ENCODE results near the gene STIM2.
"Not testable (repeated sequence)": the region's sequence is repeated elsewhere in the genome, so short reads cannot be mapped to it uniquely, and the experiment has no call there.

STIM2 gene

GRCh38 chr4:27035127-27035526 lies 174.5 kb downstream of the STIM2 start:
- not testable (repeated sequence) for H3K4me1 ChIP-seq (ENCODE audit: control insufficient read depth, insufficient read depth, low read length); H3K4me3 ChIP-seq (ENCODE audit: low read depth, low read length); H3K27me3 ChIP-seq (ENCODE audit: control insufficient read depth, insufficient read depth, low read length); H3K9ac ChIP-seq (ENCODE audit: low read depth, low read length); H3K9me3 ChIP-seq (ENCODE audit: control insufficient read depth, insufficient read depth, low read length); H3K36me3 ChIP-seq (ENCODE audit: control insufficient read depth, insufficient read depth, low read length)

- no peaks in the 10 kb centered on the region for H3K4me1 ChIP-seq (ENCODE audit: control insufficient read depth, insufficient read depth, low read length)
- H3K4me3 ChIP-seq (ENCODE audit: low read depth, low read length), result no peak overlapping the region
- no peak overlapping the region for H3K9ac ChIP-seq (ENCODE audit: low read depth, low read length)
- H3K27me3 ChIP-seq (ENCODE audit: control insufficient read depth, insufficient read depth, low read length), result no peaks in the 10 kb centered on the region
- no peaks in the 10 kb centered on the region for H3K9me3 ChIP-seq (ENCODE audit: control insufficient read depth, insufficient read depth, low read length)
- no peaks in the 10 kb centered on the region for H3K36me3 ChIP-seq (ENCODE audit: control insufficient read depth, insufficient read depth, low read length)
Observed at GRCh38 chr4:27040356-27040755, 179.7 kb downstream of the STIM2 start.

- no peaks in the 10 kb centered on the region for H3K36me3 ChIP-seq (ENCODE audit: control insufficient read depth, insufficient read depth, low read length)
- H3K4me3 ChIP-seq (ENCODE audit: low read depth, low read length), result no peak overlapping the region
- H3K27me3 ChIP-seq (ENCODE audit: control insufficient read depth, insufficient read depth, low read length), result no peaks in the 10 kb centered on the region
- no peaks in the 10 kb centered on the region for H3K9me3 ChIP-seq (ENCODE audit: control insufficient read depth, insufficient read depth, low read length)
- no peaks in the 10 kb centered on the region for H3K4me1 ChIP-seq (ENCODE audit: control insufficient read depth, insufficient read depth, low read length)
- no peak overlapping the region for H3K9ac ChIP-seq (ENCODE audit: low read depth, low read length)
Observed at GRCh38 chr4:27042411-27042810, 181.8 kb downstream of the STIM2 start.

GRCh38 chr4:27043200-27043599 lies 182.6 kb downstream of the STIM2 start:
- H3K4me1 ChIP-seq (ENCODE audit: control insufficient read depth, insufficient read depth, low read length), result no peaks in the 10 kb centered on the region
- no peaks in the 10 kb centered on the region for H3K9me3 ChIP-seq (ENCODE audit: control insufficient read depth, insufficient read depth, low read length)
- no peak overlapping the region for H3K9ac ChIP-seq (ENCODE audit: low read depth, low read length)
- H3K4me3 ChIP-seq (ENCODE audit: low read depth, low read length), result no peak overlapping the region
- no peaks in the 10 kb centered on the region for H3K27me3 ChIP-seq (ENCODE audit: control insufficient read depth, insufficient read depth, low read length)
- no peaks in the 10 kb centered on the region for H3K36me3 ChIP-seq (ENCODE audit: control insufficient read depth, insufficient read depth, low read length)

GRCh38 chr4:27046851-27047250 lies 186.2 kb downstream of the STIM2 start:
- H3K4me1 ChIP-seq (ENCODE audit: control insufficient read depth, insufficient read depth, low read length), result no peaks in the 10 kb centered on the region
- H3K9ac ChIP-seq (ENCODE audit: low read depth, low read length), result no peak overlapping the region
- H3K9me3 ChIP-seq (ENCODE audit: control insufficient read depth, insufficient read depth, low read length), result no peaks in the 10 kb centered on the region

GRCh38 chr4:27048429-27049238 lies 188.0 kb downstream of the STIM2 start:
- Histone ChIP-seq H3K27me3 (ENCODE audit: control insufficient read depth, insufficient read depth, low read length) (no peaks in the 10 kb centered on the region), H3K4me1 (ENCODE audit: control insufficient read depth, insufficient read depth, low read length) (no peaks in the 10 kb centered on the region), H3K9ac (ENCODE audit: low read depth, low read length) (no peak overlapping the region), H3K4me3 (ENCODE audit: low read depth, low read length) (no peak overlapping the region), H3K36me3 (ENCODE audit: control insufficient read depth, insufficient read depth, low read length) (no peaks in the 10 kb centered on the region), H3K9me3 (ENCODE audit: control insufficient read depth, insufficient read depth, low read length) (no peaks in the 10 kb centered on the region)

More at GRCh38 chr4:27046851-27047250, 186.2 kb downstream of the STIM2 start:
- Histone ChIP-seq H3K4me3 (ENCODE audit: low read depth, low read length) (no peak overlapping the region), H3K27me3 (ENCODE audit: control insufficient read depth, insufficient read depth, low read length) (no peaks in the 10 kb centered on the region), H3K36me3 (ENCODE audit: control insufficient read depth, insufficient read depth, low read length) (no peaks in the 10 kb centered on the region)

GRCh38 chr4:27049239-27049829 lies 188.7 kb downstream of the STIM2 start:
- no peak overlapping the region for H3K4me3 ChIP-seq (ENCODE audit: low read depth, low read length)
- H3K27me3 ChIP-seq (ENCODE audit: control insufficient read depth, insufficient read depth, low read length), result no peaks in the 10 kb centered on the region
- no peak overlapping the region for H3K9ac ChIP-seq (ENCODE audit: low read depth, low read length)
- H3K4me1 ChIP-seq (ENCODE audit: control insufficient read depth, insufficient read depth, low read length), result no peaks in the 10 kb centered on the region
- no peaks in the 10 kb centered on the region for H3K36me3 ChIP-seq (ENCODE audit: control insufficient read depth, insufficient read depth, low read length)
- no peaks in the 10 kb centered on the region for H3K9me3 ChIP-seq (ENCODE audit: control insufficient read depth, insufficient read depth, low read length)

GRCh38 chr4:27050731-27051130 lies 190.1 kb downstream of the STIM2 start:
- Histone ChIP-seq H3K27me3 (ENCODE audit: control insufficient read depth, insufficient read depth, low read length) (no peaks in the 10 kb centered on the region), H3K36me3 (ENCODE audit: control insufficient read depth, insufficient read depth, low read length) (no peaks in the 10 kb centered on the region), H3K4me3 (ENCODE audit: low read depth, low read length) (no peak overlapping the region), H3K9me3 (ENCODE audit: control insufficient read depth, insufficient read depth, low read length) (no peaks in the 10 kb centered on the region), H3K4me1 (ENCODE audit: control insufficient read depth, insufficient read depth, low read length) (no peaks in the 10 kb centered on the region), H3K9ac (ENCODE audit: low read depth, low read length) (no peak overlapping the region)

- no peaks in the 10 kb centered on the region for H3K9me3 ChIP-seq (ENCODE audit: control insufficient read depth, insufficient read depth, low read length)
- H3K4me3 ChIP-seq (ENCODE audit: low read depth, low read length), result no peak overlapping the region
- H3K4me1 ChIP-seq (ENCODE audit: control insufficient read depth, insufficient read depth, low read length), result no peaks in the 10 kb centered on the region
- no peaks in the 10 kb centered on the region for H3K36me3 ChIP-seq (ENCODE audit: control insufficient read depth, insufficient read depth, low read length)
- H3K27me3 ChIP-seq (ENCODE audit: control insufficient read depth, insufficient read depth, low read length), result no peaks in the 10 kb centered on the region
- no peak overlapping the region for H3K9ac ChIP-seq (ENCODE audit: low read depth, low read length)
Observed at GRCh38 chr4:27055221-27055760, 194.7 kb downstream of the STIM2 start.

- Histone ChIP-seq H3K27me3 (ENCODE audit: control insufficient read depth, insufficient read depth, low read length) (no peaks in the 10 kb centered on the region), H3K4me3 (ENCODE audit: low read depth, low read length) (no peak overlapping the region), H3K9ac (ENCODE audit: low read depth, low read length) (no peak overlapping the region), H3K36me3 (ENCODE audit: control insufficient read depth, insufficient read depth, low read length) (no peaks in the 10 kb centered on the region), H3K4me1 (ENCODE audit: control insufficient read depth, insufficient read depth, low read length) (no peaks in the 10 kb centered on the region), H3K9me3 (ENCODE audit: control insufficient read depth, insufficient read depth, low read length) (no peaks in the 10 kb centered on the region)
Observed at GRCh38 chr4:27056281-27056680, 195.6 kb downstream of the STIM2 start.

GRCh38 chr4:27057053-27057452 lies 196.4 kb downstream of the STIM2 start:
- Histone ChIP-seq H3K4me3 (ENCODE audit: low read depth, low read length) (no peak overlapping the region), H3K4me1 (ENCODE audit: control insufficient read depth, insufficient read depth, low read length) (no peaks in the 10 kb centered on the region), H3K27me3 (ENCODE audit: control insufficient read depth, insufficient read depth, low read length) (no peaks in the 10 kb centered on the region), H3K36me3 (ENCODE audit: control insufficient read depth, insufficient read depth, low read length) (no peaks in the 10 kb centered on the region), H3K9ac (ENCODE audit: low read depth, low read length) (no peak overlapping the region), H3K9me3 (ENCODE audit: control insufficient read depth, insufficient read depth, low read length) (no peaks in the 10 kb centered on the region)

GRCh38 chr4:27057662-27058061 lies 197.0 kb downstream of the STIM2 start:
- Histone ChIP-seq H3K27me3 (ENCODE audit: control insufficient read depth, insufficient read depth, low read length) (no peaks in the 10 kb centered on the region), H3K9ac (ENCODE audit: low read depth, low read length) (no peak overlapping the region), H3K36me3 (ENCODE audit: control insufficient read depth, insufficient read depth, low read length) (no peaks in the 10 kb centered on the region), H3K4me3 (ENCODE audit: low read depth, low read length) (no peak overlapping the region), H3K9me3 (ENCODE audit: control insufficient read depth, insufficient read depth, low read length) (no peaks in the 10 kb centered on the region), H3K4me1 (ENCODE audit: control insufficient read depth, insufficient read depth, low read length) (no peaks in the 10 kb centered on the region)

All from iPS-15b (cell line).